ENCODE data around the gene MAML3.

MAML3 gene

GRCh38 chr4:139857021-139857420, 297.0 kb downstream of the MAML3 start:
- peak overlapping the region; percentile 77 for H3K27ac ChIP-seq
- TF ChIP-seq, protein P1, sequence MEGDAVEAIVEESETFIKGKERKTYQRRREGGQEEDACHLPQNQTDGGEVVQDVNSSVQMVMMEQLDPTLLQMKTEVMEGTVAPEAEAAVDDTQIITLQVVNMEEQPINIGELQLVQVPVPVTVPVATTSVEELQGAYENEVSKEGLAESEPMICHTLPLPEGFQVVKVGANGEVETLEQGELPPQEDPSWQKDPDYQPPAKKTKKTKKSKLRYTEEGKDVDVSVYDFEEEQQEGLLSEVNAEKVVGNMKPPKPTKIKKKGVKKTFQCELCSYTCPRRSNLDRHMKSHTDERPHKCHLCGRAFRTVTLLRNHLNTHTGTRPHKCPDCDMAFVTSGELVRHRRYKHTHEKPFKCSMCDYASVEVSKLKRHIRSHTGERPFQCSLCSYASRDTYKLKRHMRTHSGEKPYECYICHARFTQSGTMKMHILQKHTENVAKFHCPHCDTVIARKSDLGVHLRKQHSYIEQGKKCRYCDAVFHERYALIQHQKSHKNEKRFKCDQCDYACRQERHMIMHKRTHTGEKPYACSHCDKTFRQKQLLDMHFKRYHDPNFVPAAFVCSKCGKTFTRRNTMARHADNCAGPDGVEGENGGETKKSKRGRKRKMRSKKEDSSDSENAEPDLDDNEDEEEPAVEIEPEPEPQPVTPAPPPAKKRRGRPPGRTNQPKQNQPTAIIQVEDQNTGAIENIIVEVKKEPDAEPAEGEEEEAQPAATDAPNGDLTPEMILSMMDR (conservative IDR thresholded peaks at IDR 0.05): no peak

GRCh38 chr4:139854668-139855403, 299.1 kb downstream of the MAML3 start:
- H3K27ac ChIP-seq: peak overlapping the region; percentile 77
- TF ChIP-seq, protein P1 (conservative IDR thresholded peaks at IDR 0.05): no peak

DNA sequence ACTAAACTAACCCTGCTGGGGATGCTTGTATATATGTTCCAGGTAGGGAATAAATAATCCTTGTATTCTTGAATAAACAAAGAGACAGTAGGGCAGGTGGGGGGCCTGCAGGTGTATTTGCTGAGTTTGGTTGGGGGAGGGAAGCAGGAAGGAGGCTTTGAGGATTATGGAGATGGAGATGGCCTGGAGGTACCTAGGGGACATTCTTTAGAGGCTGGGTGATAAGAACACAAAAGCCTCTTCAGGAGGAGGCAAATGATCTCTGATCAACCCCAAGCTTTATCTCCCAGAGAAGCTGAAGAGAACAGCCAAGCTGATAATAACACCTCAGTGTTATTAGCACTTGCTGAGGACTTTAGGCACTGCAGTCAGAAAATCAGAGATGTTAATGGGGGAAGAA, 300.7 kb downstream of the MAML3 start:
- TF ChIP-seq, protein P1 (conservative IDR thresholded peaks at IDR 0.05): no peak
- peak overlapping the region; percentile 77; the same call in 1 of the 2 replicates for H3K27ac ChIP-seq

DNA sequence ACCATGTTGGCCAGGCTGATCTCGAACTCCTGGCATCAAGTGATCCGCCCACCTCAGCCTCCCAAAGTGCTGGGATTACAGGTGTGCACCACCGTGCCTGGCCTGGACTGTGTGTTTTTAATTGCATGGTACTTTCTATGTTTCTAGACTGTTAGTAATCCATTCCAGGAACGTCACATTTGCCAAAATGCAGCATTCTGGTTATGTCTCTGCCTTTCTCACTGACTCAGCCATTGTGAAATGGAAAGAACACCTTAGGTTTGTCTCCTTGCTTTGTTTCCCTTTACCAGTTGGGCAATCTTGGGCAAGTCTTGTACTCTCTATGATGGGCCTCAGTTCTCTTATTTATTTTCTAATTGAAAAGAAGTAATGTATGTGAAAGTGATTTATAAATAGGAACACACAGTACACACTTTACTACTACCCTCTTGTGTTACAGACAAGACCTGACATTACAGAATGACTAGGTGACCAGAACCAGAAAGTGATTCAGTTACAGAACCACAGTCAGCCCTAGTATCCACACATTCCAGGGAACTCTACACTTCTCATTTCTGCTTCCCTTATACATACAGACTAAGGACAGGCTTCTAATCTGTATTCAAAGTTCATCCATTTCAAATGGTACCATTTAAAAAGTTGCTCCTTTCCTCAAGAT, 301.2 kb downstream of the MAML3 start:
- TF ChIP-seq, protein P1 (conservative IDR thresholded peaks at IDR 0.05): no peak
- H3K27ac ChIP-seq: peak overlapping the region; percentile 77; the same call in 1 of the 2 replicates

- TF ChIP-seq, protein P1 (conservative IDR thresholded peaks at IDR 0.05): no peak
- H3K27ac ChIP-seq: peak overlapping the region; percentile 96
These were observed 302.3 kb downstream of the MAML3 start for GRCh38 chr4:139851639-139852038.

DNA sequence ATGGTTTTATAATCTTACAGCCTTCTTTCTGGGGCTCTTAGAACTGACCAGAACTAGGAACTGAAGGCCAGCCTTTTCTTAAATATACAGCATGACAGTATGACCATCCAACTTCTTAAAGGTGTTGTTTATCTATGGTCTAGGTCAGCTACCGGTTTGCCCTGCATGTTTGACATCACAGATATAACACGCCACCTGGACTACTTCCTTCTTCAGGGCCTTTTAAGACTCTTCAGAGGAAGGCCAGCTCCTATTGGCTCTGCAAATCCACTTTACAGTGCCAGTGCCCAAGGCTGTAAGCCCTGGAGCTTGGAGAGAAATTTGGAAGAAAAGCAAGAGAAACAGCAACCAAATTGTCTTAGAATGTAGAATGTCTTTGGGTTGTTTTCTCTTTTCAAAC, 302.9 kb downstream of the MAML3 start:
- TF ChIP-seq, protein P1 (conservative IDR thresholded peaks at IDR 0.05): no peak
- H3K27ac ChIP-seq: peak overlapping the region; percentile 96

GRCh38 chr4:139849219-139849618, 304.8 kb downstream of the MAML3 start:
- peak overlapping the region; percentile 96 for H3K27ac ChIP-seq
- TF ChIP-seq, protein P1 (conservative IDR thresholded peaks at IDR 0.05): no peak

Measured in VCaP (cell line).